ENCODE measurements around the gene FBXO48.

DNA sequence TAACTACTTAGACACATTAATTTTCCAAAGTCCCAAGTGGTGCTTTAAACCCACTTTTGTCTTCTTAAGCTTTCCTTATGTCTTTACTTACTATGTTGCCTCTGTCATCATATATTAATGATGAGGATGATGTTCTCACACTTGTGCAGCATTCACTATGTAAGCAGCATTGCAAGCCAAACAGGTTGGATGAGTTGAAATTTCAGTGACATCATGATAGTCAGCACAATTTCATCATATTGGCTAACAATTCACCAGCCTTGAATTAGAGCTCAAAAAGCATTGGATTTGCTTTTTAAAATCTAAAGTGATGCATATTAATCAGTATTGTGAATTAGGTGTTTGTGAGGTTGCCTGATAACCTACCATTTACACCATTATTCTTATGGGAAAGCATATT is 8.0 kb upstream of the FBXO48 start:
- TF ChIP-seq SP1 (IDR thresholded peaks at IDR 0.05) (no peak), ELF4 (IDR thresholded peaks at IDR 0.05) (no peak), PKNOX1 (IDR thresholded peaks at IDR 0.05) (no peak), BHLHE40 (IDR thresholded peaks at IDR 0.05; ENCODE audit: borderline replicate concordance) (no peak), SUZ12 (IDR thresholded peaks at IDR 0.05) (no peak), ZNF384 (IDR thresholded peaks at IDR 0.05) (no peak), ARNT (IDR thresholded peaks at IDR 0.05) (no peak), FOXM1 (IDR thresholded peaks at IDR 0.05; ENCODE audit: borderline replicate concordance) (no peak)

Data from HEK293T (cell line).